K562 (cell line): ENCODE data around the gene FGFR1OP2. TPM values are rescaled to one million over a fixed set of nuclear protein-coding genes. Genes with fewer than 3 reads are reported as not detected.
"Not testable (repeated sequence)": the region's sequence is repeated elsewhere in the genome, so short reads cannot be mapped to it uniquely, and the experiment has no call there.

Experiments
- ATAC-seq: fragments of 200-7000 bp; cut with Tn5 transposase; 3 replicates; pipeline ENCODE4 v1.9.1; 2020; ENCODE audit warnings: moderate library complexity
- BruUV-seq: library from RNA; stranded (reverse); fragments of 400-500 nt; replicated peaks from 2 replicates; lab custom pipeline; 2021; lab: Mats Ljungman, UMichigan
- CTCF ChIA-PET: fragments of 300-600 bp; formaldehyde crosslinking; extraction: SDS; loops from one replicate; lab custom pipeline; 2021; ENCODE audit warnings: low intra/inter-chr PET ratio; lab: Yijun Ruan, JAX
- POLR2A ChIA-PET: fragments of 300-600, 350-650 bp; sonication (Branson Sonifier 250); formaldehyde crosslinking; extraction: SDS; loops from one replicate; lab custom pipeline; 2021; ENCODE audit warnings: antibody characterized with exemption, inconsistent platforms; lab: Yijun Ruan, JAX
- DNase-seq, 4 experiments: peaks; one replicate each; pipeline versions ENCODE4 v3.0.0 to v3.0.0-alpha.2; 2011 to 2018; ENCODE audit warnings: low spot score in 3 of 4, mixed read lengths in 3 of 4; ENCODE audit errors: extremely low read depth in 1 of 4
- FAIRE-seq: peaks from 2 replicates; lab custom pipeline; 2011; peaks lifted over from hg19 to GRCh38; lab: Jason Lieb, UNC
- H2AFZ ChIP-seq: 2 replicates; pipeline ENCODE4 v1.6.0; 2011; ENCODE audit warnings: low read depth, low read length, control low read depth, inconsistent platforms
- H3K27ac ChIP-seq: fragments of 200-600 bp; 3 replicates; pipeline ENCODE4 v1.8.0; 2011; ENCODE audit warnings: low read depth, mild to moderate bottlenecking, control low read depth, inconsistent platforms, low read length, moderate library complexity, mixed read lengths; ENCODE audit errors: extremely low read depth
- H3K27me3 ChIP-seq, 2 experiments: fragments of 300-600 bp in 1 of 2; 2 replicates in 1 of 2; 3 replicates in 1 of 2; pipeline versions ENCODE4 v1.6.0 to v1.8.0; 2011; ENCODE audit warnings: inconsistent platforms in 2 of 2, low read length in 2 of 2, mild to moderate bottlenecking in 1 of 2, mixed read lengths in 1 of 2, moderate library complexity in 1 of 2; ENCODE audit not compliant: control insufficient read depth in 2 of 2, insufficient read depth in 2 of 2
- H3K36me3 ChIP-seq: fragments of 300-600 bp; 3 replicates; pipeline ENCODE4 v1.8.0; 2011; ENCODE audit warnings: mild to moderate bottlenecking, low read length, inconsistent platforms; ENCODE audit not compliant: control insufficient read depth, insufficient read depth
- H3K4me1 ChIP-seq, 2 experiments: fragments of 200-600 bp in 1 of 2; replicated peaks in 1 of 2; 2 replicates in 1 of 2; 3 replicates in 1 of 2; pipeline versions ENCODE4 v1.5.1 to v1.8.0; 2011; ENCODE audit warnings: inconsistent platforms in 2 of 2, low read length in 2 of 2, mild to moderate bottlenecking in 1 of 2, mixed read lengths in 1 of 2, moderate library complexity in 1 of 2; ENCODE audit not compliant: control insufficient read depth in 2 of 2, insufficient read depth in 2 of 2
- H3K4me2 ChIP-seq: 2 replicates; pipeline ENCODE4 v1.6.1; 2011; ENCODE audit warnings: low read length, control low read depth, inconsistent platforms, mixed read lengths; ENCODE audit not compliant: insufficient read depth
- H3K4me3 ChIP-seq: fragments of 200-600 bp; sonication (generic), shearing (Covaris generic); 2 replicates; pipeline ENCODE4 v1.5.1; 2016; ENCODE audit warnings: control low read depth, inconsistent platforms
- H3K79me2 ChIP-seq: fragments of 200-600 bp; 3 replicates; pipeline ENCODE4 v1.8.0; 2011; ENCODE audit warnings: low read length, inconsistent platforms; ENCODE audit not compliant: control insufficient read depth, insufficient read depth
- H3K9ac ChIP-seq, 2 experiments: 2 replicates each; pipeline versions ENCODE4 v1.6.0 to v1.6.1; 2011; ENCODE audit warnings: low read depth in 2 of 2, low read length in 2 of 2, control low read depth in 1 of 2, inconsistent platforms in 1 of 2, mild to moderate bottlenecking in 1 of 2, mixed read lengths in 1 of 2; ENCODE audit not compliant: insufficient read depth in 1 of 2
- H3K9me1 ChIP-seq: one replicate; pipeline ENCODE4 v1.6.0; 2011; ENCODE audit warnings: inconsistent platforms, mild to moderate bottlenecking, low read length, moderate library complexity; ENCODE audit not compliant: control insufficient read depth, insufficient read depth
- H3K9me3 ChIP-seq: replicated peaks from 2 replicates; pipeline ENCODE4 v1.5.1; 2011; ENCODE audit warnings: low read depth, low read length, inconsistent platforms; ENCODE audit not compliant: control insufficient read depth, insufficient read depth
- H4K20me1 ChIP-seq: replicated peaks from 2 replicates; pipeline ENCODE4 v1.6.1; 2011; ENCODE audit warnings: low read length, inconsistent platforms, mixed read lengths; ENCODE audit not compliant: control insufficient read depth, insufficient read depth
- C11orf30 ChIP-seq: fragments of 450-650 bp; IDR thresholded peaks from 2 replicates; pipeline ENCODE4 v1.6.1; 2016; ENCODE audit warnings: low read depth, mild to moderate bottlenecking
- MAFF ChIP-seq: IDR thresholded peaks from 2 replicates; pipeline ENCODE4 v1.6.1; 2012; ENCODE audit warnings: low read length, improper control_type of control experiment
- MAFG ChIP-seq: fragments of 450-650 bp; conservative IDR thresholded peaks from 2 replicates; pipeline ENCODE4 v1.6.1; 2016; ENCODE audit warnings: missing genetic modification characterization, missing compliant biosample characterization
- PHF21A ChIP-seq: fragments of 450-650 bp; IDR thresholded peaks from 2 replicates; pipeline ENCODE4 v1.6.1; 2017; ENCODE audit warnings: low read depth, borderline replicate concordance
- RBM25 ChIP-seq: fragments of 200-400 bp; formaldehyde crosslinking; IDR thresholded peaks from 2 replicates; pipeline ENCODE4 v1.6.1; 2018; ENCODE audit warnings: low read length, low read depth, moderate library complexity; ENCODE audit not compliant: severe bottlenecking
- ZNF146 ChIP-seq: IDR thresholded peaks from one replicate; pipeline ENCODE4 v1.6.1; 2018; ENCODE audit warnings: missing compliant biosample characterization; ENCODE audit not compliant: unreplicated experiment
- ZNF316 ChIP-seq: fragments of 450-650 bp; IDR thresholded peaks from 2 replicates; pipeline ENCODE4 v1.6.1; 2016
- WGBS: fragments of 100-300 bp; shearing (Covaris generic); methylation state at CpG from one replicate; pipeline ENCODE4 v1.1.6; 2016; ENCODE audit warnings: low coverage, mixed read lengths; ENCODE audit not compliant: insufficient coverage; ENCODE audit errors: missing lambda C conversion rate; 5-methylcytosine and 5-hydroxymethylcytosine counted together
- in situ Hi-C: fragments of 300-500 bp; cut with MboI; formaldehyde crosslinking; loops from 4 replicates; pipeline ENCODE4 v1.15.0; 2018; ENCODE audit warnings: inconsistent platforms, mixed read lengths
- intact Hi-C: fragments of 100-400 bp; cut with micrococcal nuclease; formaldehyde crosslinking; loops from 2 replicates; pipeline ENCODE4 v1.14.2; 2022
- polyA plus RNA-seq, 8 experiments: library from polyadenylated mRNA; depleted of rRNA in 4 of 8; stranded (reverse) in 5 of 8; unstranded in 3 of 8; fragments of >200 nt; fragmentation: Nextera tagmentation in 2 of 8; fragmentation: Illumina TruSeq in 1 of 8; extraction: Ambion mirVana in 2 of 8; extraction: Trizol in 1 of 8; gene quantifications; 2 replicates each; pipeline versions ENCODE4 v1.2.1 to v1.2.3, GENCODE V29; 2011 to 2014; ENCODE audit warnings: inconsistent platforms in 1 of 8, missing spikeins in 1 of 8
- total RNA-seq, 7 experiments: library from RNA; depleted of rRNA in 6 of 7; stranded (reverse); fragments of >200 nt in 6 of 7; fragmentation: Illumina TruSeq in 2 of 7; extraction: Trizol in 2 of 7; gene quantifications; 2 replicates each; pipeline versions ENCODE4 v1.2.1 to v1.2.3, GENCODE V29; 2011 to 2021; ENCODE audit warnings: low replicate concordance in 1 of 7

FGFR1OP2 gene
- total and polyA plus RNA-seq, 9 of the 15 experiments (the other 6 are each of a cell fraction or from before 2014, with no cell fraction given) = 31.6 to 49.0 (median 37.1) TPM

DNA sequence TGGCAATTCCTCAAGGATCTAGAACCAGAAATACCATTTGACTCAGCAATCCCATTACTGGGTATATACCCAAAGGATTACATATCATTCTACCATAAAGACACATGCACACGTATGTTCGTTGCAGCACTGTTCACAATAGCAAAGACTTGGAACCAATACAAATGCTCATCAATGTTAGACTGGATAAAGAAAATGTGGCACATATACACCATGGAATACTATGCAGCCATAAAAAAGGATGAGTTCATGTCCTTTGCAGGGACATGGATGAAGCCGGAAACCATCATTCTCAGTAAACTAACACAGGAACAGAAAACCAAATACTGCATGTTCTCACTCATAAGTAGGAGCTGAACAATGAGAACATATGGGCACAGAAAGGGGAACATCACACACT lies 34.9 kb upstream of the FGFR1OP2 start:
- FAIRE-seq, H3K4me3 ChIP-seq, H3K4me2 ChIP-seq, in situ Hi-C loops, H3K9me1 ChIP-seq, intact Hi-C loops, ATAC-seq, BruUV-seq, DNase-seq, CTCF ChIA-PET, H3K27ac ChIP-seq, H2AFZ ChIP-seq, H3K9ac ChIP-seq, H3K27me3 ChIP-seq, H4K20me1 ChIP-seq, H3K79me2 ChIP-seq, H3K9me3 ChIP-seq, H3K4me1 ChIP-seq: not testable (repeated sequence)
- POLR2A ChIA-PET = interaction anchor here (0.6 kb wide), 1 partner anchor 74 kb away, joined by 3 read pairs; no protein-coding TSS in a partner anchor
- 100% methylated on average over 2 of the region's 3 CpGs for WGBS
- peaks cover 61% of the 10 kb centered on the region for H3K36me3 ChIP-seq
- TF ChIP-seq ZNF146 (CRISPR knock-in tag) (peak; percentile 85), RBM25 (peak; percentile 33)

DNA sequence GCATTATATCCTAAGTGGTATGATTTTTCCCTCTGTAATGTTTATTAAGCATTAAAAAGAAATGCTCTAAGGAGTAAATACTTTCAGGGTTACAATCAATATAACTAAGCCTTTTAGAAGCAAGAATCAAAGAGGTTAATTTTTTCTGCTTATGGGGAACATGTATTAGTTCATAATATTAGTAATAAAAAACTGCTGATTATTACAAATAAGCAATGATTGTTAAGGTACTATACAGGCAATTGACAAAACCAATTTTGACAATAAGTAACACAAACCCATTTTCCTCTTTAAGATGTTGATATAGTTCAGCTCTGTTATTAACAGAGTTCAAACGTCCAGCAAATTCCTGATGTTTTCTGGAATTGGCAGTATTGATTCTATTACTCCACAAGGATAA lies 32.2 kb upstream of the FGFR1OP2 start:
- 89% methylated on average over 1 of the region's 1 CpG for WGBS

More for the DNA sequence above, 32.2 kb upstream of the FGFR1OP2 start:
- H2AFZ ChIP-seq = no peak overlapping the region
- no TSS peak for BruUV-seq
- H3K79me2 ChIP-seq = no peaks in the 10 kb centered on the region
- H3K4me1 ChIP-seq = no peaks in the 10 kb centered on the region
- FAIRE-seq = no peak
- peaks cover 76% of the 10 kb centered on the region for H3K36me3 ChIP-seq
- no peak overlapping the region for H3K4me2 ChIP-seq
- H3K9ac ChIP-seq = no peak overlapping the region
- H3K9me1 ChIP-seq = no peaks in the 10 kb centered on the region
- POLR2A ChIA-PET = no interaction called here
- in situ Hi-C loops (no loop called here), intact Hi-C loops (no loop called here)
- TF ChIP-seq ZNF316 (peak; percentile 77), MAFG (tag) (0 out of 2 replicates have a peak, but pooled peaks have one; percentile 26), MAFF (peak; percentile 23; the same call in 1 of the 2 replicates), C11orf30 (peak; percentile 45; the same call in 1 of the 2 replicates), PHF21A (no peak)
- H3K4me3 ChIP-seq = no peak overlapping the region
- CTCF ChIA-PET = no interaction called here
- no peaks in the 10 kb centered on the region for H4K20me1 ChIP-seq
- no peaks in the 10 kb centered on the region for H3K9me3 ChIP-seq
- no peak for DNase-seq
- H3K27me3 ChIP-seq = no peaks in the 10 kb centered on the region
- H3K27ac ChIP-seq = no peak overlapping the region
- ATAC-seq = no peak
